ENCODE data around the gene PUM1.
"Not testable (repeated sequence)": the region's sequence is repeated elsewhere in the genome, so short reads cannot be mapped to it uniquely, and the experiment has no call there.

Gene PUM1

DNA sequence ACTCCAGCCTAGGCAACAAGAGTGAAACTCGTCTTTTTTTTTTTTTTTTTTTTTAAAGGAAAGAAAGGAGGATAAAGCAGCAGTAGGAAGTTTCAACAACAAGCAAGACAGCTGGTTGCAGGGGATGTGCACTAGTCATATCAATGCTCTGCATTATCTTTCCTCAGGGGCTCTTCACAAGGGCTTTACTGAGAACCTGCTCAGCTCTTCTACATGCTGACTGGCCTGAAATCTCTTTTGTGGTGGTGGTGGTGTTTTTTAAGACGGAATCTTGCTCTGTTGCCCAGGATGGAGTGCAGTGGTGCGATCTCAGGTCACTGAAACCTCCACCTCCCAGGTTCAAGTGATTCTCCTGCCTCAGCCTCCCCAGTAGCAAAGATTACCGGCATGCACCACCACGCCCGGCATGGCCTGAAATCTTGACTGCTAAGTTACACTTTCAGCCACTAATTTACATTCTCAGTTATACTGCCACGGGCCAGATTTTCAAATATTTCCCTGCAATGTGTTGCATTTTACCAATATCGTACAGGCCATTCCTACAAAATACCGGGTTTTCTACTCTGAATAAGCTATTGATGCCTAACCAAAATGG lies 68.0 kb downstream of the PUM1 start:
- no peak for DNase-seq (ENCODE audit: low read depth in 3 of 3)

GRCh38 chr1:30995990-30996612 lies 69.4 kb downstream of the PUM1 start:
- DNase-seq (ENCODE audit: low read depth in 3 of 3): no peak

DNA sequence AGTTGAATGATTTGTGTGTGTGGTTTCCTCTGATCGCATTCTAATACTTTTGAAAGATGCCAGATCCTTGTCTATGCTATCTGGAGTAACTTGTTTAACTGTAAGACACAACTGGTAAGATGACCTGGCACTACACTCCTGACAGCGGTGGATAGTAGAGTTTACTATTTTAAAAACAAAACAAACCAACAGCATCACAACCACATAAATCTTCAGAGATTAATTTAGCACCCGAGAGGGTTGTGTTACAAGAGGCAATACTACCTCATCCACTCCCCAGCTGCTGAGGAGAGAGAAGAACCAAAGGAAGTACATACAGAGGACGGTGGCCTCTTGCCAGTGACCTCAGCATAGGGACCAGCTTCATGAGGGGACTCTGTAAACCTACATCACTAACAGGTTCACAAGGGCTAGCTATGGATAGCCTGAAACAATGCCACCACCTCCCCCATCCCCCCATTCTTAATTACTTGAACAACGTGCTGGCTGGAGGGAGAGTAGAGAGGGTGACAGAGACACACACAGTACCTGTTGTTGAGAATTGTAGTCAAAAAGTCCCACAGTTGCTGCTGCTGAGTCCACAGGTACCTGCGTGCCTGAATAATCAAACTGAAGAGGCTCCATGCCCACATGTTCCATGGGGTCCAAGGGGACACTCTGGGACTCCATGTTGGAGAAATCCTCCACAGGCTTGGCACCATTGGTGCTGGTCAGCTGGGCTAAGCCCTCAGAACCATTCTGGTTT lies 73.5 kb downstream of the PUM1 start:
- no peak for DNase-seq (ENCODE audit: low read depth in 3 of 3)

- DNase-seq (ENCODE audit: low read depth in 3 of 3): no peak
Measured at GRCh38 chr1:30990591-30990990, 74.9 kb downstream of the PUM1 start.

DNA sequence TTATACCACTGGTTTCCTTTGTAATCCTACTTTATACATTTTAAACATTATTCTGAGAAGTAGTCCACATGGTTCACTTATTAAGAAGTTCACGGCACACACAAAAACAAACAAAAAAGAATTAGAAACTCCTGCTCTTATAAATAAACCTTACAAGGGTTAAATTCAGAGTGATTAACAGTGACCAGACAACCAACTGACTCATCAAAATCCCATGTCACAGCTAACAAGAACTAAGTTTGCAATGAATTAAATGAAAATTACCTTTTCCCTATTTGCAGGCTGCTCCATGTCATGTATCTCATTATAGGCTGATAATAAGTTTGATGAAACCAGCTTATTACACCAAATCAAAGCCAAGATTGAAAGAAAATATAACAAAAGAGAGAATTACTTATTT lies 77.5 kb downstream of the PUM1 start:
- no peak for DNase-seq (ENCODE audit: low read depth in 3 of 3)

DNA sequence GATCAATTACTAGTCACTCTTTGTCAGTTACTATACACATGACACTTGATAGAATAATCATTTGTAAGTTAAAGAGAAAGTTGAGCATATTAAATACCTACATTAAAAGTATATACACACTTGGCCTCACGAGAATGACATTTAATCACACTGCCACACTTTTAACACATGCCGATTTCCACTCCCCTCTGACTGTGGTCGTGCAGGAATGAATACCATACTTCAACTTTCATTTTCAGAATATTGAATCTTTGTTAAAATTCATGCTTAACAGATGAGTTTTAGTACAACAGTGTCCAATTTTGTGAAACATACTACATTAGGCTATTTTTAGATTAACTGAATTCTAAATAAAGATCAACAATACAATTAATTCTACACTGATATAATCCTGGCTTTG lies 78.8 kb downstream of the PUM1 start:
- DNase-seq (ENCODE audit: low read depth in 3 of 3): no peak

DNA sequence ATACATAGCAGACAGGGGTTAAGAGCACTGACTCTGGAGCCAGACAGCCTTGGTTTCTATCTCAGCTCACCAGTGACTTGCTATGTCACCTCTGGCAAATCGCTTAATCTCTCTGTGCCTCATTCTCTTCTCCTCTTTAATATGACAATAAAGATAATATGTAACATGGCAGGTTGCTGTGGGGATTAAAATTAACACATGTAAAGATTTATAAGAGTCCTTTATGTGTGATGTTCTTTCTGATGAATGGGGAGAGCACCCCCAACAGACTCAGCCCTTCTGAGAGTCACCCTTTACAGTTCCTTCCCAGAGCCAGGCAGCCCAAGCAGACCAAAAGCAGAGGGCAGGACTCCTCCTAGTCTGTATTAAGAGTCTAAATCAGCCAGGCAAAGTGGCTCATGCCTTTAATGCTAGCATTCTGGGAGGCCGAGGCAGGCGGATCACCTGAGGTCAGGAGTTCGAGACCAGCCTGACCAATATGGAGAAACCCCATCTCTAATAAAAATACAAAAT lies 80.5 kb downstream of the PUM1 start:
- DNase-seq (ENCODE audit: low read depth in 3 of 3): no peak

DNA sequence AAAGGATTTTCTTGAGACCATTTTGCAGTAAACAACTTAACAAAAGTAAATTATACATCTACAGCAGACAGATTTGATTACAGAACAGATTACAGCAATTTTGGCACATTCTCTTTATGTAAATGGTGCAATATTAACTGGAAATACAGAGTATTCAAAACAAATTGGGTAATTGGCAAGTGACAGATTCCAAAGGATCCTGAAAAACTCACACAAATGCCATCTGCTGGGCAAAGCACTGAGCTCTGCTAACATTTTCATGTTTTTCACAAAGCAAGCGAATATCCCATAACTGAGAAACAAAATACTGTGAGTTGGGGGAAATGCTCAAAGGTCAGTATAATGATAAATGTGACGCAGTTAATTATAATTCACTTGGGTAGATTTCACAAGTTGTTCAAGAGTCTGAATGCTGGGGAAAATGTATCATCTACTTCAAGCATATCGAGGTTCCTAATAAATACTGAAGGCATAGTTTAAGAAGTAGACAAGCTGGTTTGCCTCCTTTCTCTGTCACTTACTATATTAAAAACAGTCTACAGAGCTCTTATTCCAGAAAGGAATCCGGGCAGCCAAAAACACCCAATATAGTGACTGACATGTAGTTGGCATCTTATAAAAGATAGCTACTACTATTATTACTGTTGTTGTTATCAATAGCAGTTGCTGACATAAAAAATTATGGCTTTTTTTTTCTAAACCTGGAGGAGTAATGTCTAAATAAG lies 81.2 kb downstream of the PUM1 start:
- DNase-seq (ENCODE audit: low read depth in 3 of 3): no peak

- no peak for DNase-seq (ENCODE audit: low read depth in 3 of 3)
Measured at GRCh38 chr1:30982937-30983336, 82.6 kb downstream of the PUM1 start.

GRCh38 chr1:30982431-30982830 lies 83.1 kb downstream of the PUM1 start:
- DNase-seq (ENCODE audit: low read depth in 3 of 3): no peak

DNA sequence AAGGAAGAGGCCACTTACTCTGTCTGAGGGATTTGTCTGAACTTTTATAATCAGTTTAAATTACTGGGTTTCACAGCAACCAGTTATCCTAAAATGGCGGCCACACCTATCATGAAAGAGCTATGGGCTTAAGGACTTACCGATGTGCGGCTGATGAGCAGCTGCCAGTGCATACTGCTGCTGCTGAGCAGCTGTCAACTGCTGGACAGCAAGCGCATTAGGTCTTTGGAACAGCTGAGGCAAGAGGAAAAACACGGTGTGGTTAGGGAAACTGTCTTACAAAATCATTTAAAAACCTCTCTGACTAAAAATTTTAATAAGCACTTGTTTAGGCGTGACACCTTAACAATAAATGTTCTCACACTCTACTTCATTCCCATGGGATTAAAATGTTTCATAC lies 84.3 kb downstream of the PUM1 start:
- no peak for DNase-seq (ENCODE audit: low read depth in 3 of 3)

GRCh38 chr1:30977511-30977910 lies 88.0 kb downstream of the PUM1 start:
- DNase-seq (ENCODE audit: low read depth in 3 of 3): no peak

- DNase-seq (ENCODE audit: low read depth in 3 of 3): no peak
Measured at GRCh38 chr1:30977105-30977504, 88.4 kb downstream of the PUM1 start.

DNA sequence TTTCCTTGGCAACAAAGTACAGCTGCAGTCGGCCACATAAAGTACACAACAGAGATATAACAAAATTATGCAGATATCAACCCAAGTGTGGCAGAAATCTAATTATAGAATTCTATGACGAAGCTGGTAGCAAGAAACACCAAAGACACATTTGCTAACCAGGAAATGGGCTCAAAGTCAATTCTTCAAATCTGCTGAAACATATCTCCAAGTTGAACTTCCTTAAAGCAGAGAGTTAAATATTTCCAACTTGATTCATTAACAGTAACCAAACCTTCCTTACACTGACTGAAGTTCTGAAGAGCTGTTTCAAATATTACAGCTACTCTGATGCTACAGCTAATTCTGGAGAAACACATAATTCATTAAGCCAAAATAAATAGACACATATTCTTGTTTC lies 89.4 kb downstream of the PUM1 start:
- no peak for DNase-seq (ENCODE audit: low read depth in 3 of 3)

DNA sequence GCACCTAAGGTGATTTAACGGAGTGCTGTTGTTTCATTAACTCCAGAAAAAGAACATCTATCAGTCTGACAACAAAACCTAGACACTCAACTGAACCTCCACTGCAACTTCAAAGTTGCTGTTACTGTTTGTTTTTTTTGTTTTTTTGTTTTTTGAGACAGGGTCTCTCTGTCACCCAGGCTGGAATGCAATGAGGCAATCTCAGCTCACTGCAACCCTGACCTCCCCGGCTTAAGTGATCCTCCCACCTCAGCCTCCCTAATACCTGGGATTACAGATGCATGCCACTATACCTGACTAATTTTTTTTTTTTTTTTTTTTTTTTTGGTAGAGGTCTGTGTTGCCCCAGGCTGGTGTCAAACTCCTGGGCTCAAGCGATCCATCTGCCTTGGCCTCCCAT lies 90.3 kb downstream of the PUM1 start:
- DNase-seq (ENCODE audit: low read depth in 3 of 3): no peak

- no peak for DNase-seq (ENCODE audit: low read depth in 3 of 3)
Measured at GRCh38 chr1:30974536-30974935, 91.0 kb downstream of the PUM1 start.

- not testable (repeated sequence) for DNase-seq (ENCODE audit: low read depth in 3 of 3)
Measured at GRCh38 chr1:30972349-30972748, 93.2 kb downstream of the PUM1 start.

DNA sequence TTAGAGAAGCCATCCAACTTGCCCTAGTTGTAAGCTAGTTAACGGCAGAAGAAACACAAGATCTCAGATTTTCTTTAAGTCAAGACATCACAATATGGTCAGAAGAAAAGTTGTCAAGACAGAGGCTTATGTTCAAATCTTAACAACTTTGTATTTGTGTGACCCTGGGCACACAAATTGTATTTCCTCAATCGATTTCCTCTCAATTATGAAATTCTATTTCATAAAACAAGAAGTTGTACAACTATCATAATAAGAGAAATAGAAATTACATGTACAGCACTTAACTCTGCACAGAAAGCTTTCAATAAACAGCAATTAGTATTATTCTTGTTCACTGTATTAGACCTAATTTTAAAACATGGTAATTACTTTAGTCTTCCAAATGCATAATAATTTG lies 94.0 kb downstream of the PUM1 start:
- DNase-seq (ENCODE audit: low read depth in 3 of 3): no peak

GRCh38 chr1:30969903-30970302 lies 95.6 kb downstream of the PUM1 start:
- no peak for DNase-seq (ENCODE audit: low read depth in 3 of 3)

GRCh38 chr1:30968220-30968971 lies 97.1 kb downstream of the PUM1 start:
- DNase-seq (ENCODE audit: low read depth in 3 of 3): no peak

GRCh38 chr1:30966690-30967369 lies 98.7 kb downstream of the PUM1 start:
- no peak for DNase-seq (ENCODE audit: low read depth in 3 of 3)
